GM10266 (cell line): ENCODE results near the gene HAUS2.

Experiments used
- DNase-seq: peaks from one replicate; pipeline ENCODE4 v3.0.0; 2012; ENCODE audit errors: extremely low spot score
- TF ChIP-seq, protein P1 (sequence below): IDR thresholded peaks from 2 replicates; pipeline ENCODE4 v1.5.1; 2012; ENCODE audit warnings: mild to moderate bottlenecking, low read depth; ENCODE audit not compliant: control insufficient read depth, insufficient read depth; ENCODE audit errors: missing control alignments

HAUS2 gene

DNA sequence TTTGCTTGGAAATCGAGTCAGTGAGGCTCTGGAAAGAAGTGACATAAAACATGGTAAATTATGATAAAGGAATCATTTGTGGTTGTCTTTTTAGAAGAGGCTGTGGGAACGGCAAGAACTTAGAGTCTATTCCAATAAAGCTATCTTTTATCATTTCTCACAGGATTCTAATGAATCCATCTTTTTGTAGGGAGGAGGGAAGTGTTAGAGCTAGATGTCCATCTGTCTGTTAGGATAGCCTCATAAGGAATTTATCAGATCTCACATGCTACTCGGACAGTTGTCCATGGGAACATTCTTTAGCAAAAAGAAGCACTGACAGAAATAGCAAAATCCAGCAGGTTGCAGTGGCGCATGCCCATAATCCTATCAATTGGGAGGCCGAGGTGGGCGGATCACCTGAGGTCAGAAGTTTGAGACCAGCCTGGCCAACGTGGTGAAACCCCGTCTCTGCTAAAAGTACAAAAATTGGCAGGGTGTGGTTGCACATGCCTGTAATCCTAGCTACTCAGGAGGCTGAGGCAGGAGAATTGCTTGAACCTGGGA, 63.8 kb downstream of the HAUS2 start:
- no peak for DNase-seq
- TF ChIP-seq, protein P1, sequence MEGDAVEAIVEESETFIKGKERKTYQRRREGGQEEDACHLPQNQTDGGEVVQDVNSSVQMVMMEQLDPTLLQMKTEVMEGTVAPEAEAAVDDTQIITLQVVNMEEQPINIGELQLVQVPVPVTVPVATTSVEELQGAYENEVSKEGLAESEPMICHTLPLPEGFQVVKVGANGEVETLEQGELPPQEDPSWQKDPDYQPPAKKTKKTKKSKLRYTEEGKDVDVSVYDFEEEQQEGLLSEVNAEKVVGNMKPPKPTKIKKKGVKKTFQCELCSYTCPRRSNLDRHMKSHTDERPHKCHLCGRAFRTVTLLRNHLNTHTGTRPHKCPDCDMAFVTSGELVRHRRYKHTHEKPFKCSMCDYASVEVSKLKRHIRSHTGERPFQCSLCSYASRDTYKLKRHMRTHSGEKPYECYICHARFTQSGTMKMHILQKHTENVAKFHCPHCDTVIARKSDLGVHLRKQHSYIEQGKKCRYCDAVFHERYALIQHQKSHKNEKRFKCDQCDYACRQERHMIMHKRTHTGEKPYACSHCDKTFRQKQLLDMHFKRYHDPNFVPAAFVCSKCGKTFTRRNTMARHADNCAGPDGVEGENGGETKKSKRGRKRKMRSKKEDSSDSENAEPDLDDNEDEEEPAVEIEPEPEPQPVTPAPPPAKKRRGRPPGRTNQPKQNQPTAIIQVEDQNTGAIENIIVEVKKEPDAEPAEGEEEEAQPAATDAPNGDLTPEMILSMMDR, result no peak

DNA sequence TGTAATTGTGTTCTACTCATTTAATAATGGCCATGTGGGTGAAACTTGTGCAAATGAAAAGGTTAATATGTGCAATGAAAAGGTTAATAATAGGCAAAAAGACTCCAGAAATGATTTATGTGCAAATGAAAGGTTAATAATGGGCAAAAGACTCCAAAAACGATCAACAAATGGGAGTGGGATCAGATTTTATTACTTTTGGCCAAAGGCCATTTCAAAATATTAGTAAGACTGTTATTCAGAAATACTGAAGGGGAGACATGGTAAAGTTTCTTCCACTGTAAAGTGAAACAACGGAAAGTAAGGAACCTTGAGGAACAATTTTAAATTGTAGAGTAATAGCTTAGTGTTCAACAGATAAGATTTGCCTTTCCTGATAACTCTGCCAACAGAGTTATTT, 67.5 kb downstream of the HAUS2 start:
- DNase-seq, result no peak
- TF ChIP-seq, protein P1, result no peak
